PC-9 (cell line): ENCODE results near the gene NADSYN1.
"Not testable (repeated sequence)": the region's sequence is repeated elsewhere in the genome, so short reads cannot be mapped to it uniquely, and the experiment has no call there.

Experiments
- CTCF ChIP-seq: fragments of 200-600 bp; sonication (generic); conservative IDR thresholded peaks from 2 replicates; pipeline ENCODE4 v1.6.1; 2017; ENCODE audit warnings: mixed run types, antibody characterized with exemption, mild to moderate bottlenecking, moderate library complexity
- EZH2 ChIP-seq: fragments of 200-600 bp; sonication (generic); IDR thresholded peaks from 2 replicates; pipeline ENCODE4 v1.8.0; 2017; ENCODE audit warnings: antibody characterized with exemption, low read depth

GRCh38 chr11:71526796-71527575 lies 74.0 kb downstream of the NADSYN1 start, which contains the start of gene KRTAP5-7:
- not testable (repeated sequence) for TF ChIP-seq CTCF, EZH2
